ENCODE measurements around the gene APAF1. TPM values are rescaled to one million over a fixed set of nuclear protein-coding genes. Genes with fewer than 3 reads are reported as not detected.

The APAF1 gene
- total and polyA plus RNA-seq, 2 donors (not counting 3 experiments of a cell fraction or from before 2014, with no cell fraction given), result 7.2 to 35.2 TPM

- dilution Hi-C loops (cut with MboI; ENCODE audit: extremely low pct_ligation_motif_present, low sequenced_read_pairs) (no loop called here), intact Hi-C loops (cut with micrococcal nuclease) (no loop called here)
- BruUV-seq (replicated peaks), result no TSS peak
- Histone ChIP-seq H3K4me3 (replicated peaks in 1 of 3; ENCODE audit: insufficient read depth in 1 of 3, low read depth in 1 of 3, low read length in 3 of 3) (no peak overlapping the region), H3K4me2 (ENCODE audit: insufficient read depth, low read length) (no peak overlapping the region), H4K20me1 (replicated peaks; ENCODE audit: control insufficient read depth, extremely low read depth, insufficient read depth, low read length) (no peaks in the 10 kb centered on the region), H3K9me3 (replicated peaks; ENCODE audit: control insufficient read depth, insufficient read depth, low read length) (no peaks in the 10 kb centered on the region), H3K79me2 (ENCODE audit: control insufficient read depth, insufficient read depth, low read length) (no peaks in the 10 kb centered on the region), H2AFZ (ENCODE audit: low read depth, low read length) (no peak overlapping the region), H3K9me1 (replicated peaks; ENCODE audit: control insufficient read depth, extremely low read depth, insufficient read depth, low read length) (no peaks in the 10 kb centered on the region), H3K27ac (ENCODE audit: insufficient read depth, low read depth, low read length) (no peak overlapping the region), H3K9ac (replicated peaks; ENCODE audit: extremely low read depth, insufficient read depth, low read length) (no peak overlapping the region), H3K4me1 (ENCODE audit: control insufficient read depth, extremely low read depth, insufficient read depth, low read length) (no peaks in the 10 kb centered on the region), H3K27me3 (ENCODE audit: control insufficient read depth in 2 of 2, insufficient read depth in 2 of 2, low read length in 2 of 2) (peaks cover 3 to 7% of the 10 kb centered on the region in 2 experiments), H3K36me3 (ENCODE audit: control insufficient read depth in 2 of 2, extremely low read depth in 1 of 2, insufficient read depth in 2 of 2, low read length in 2 of 2) (no peaks in the 10 kb centered on the region)
- DNase-seq (ENCODE audit: low read depth, low spot score) (no peak), FAIRE-seq (no peak)
- TF ChIP-seq GATA2 (IDR thresholded peaks at IDR 0.05; ENCODE audit: insufficient read depth, insufficient read length, low read depth, low read length) (no peak), MAX (IDR thresholded peaks at IDR 0.05; ENCODE audit: insufficient read depth, insufficient read length) (no peak), FOS (IDR thresholded peaks at IDR 0.05; ENCODE audit: borderline replicate concordance, insufficient read depth, low read length) (no peak), MYC (IDR thresholded peaks at IDR 0.05; ENCODE audit: low read depth, low read length) (no peak), EZH2 (IDR thresholded peaks at IDR 0.05; ENCODE audit: borderline replicate concordance, low read depth, low read length, severe bottlenecking) (no peak), POLR2A (IDR thresholded peaks at IDR 0.05; ENCODE audit: low read depth, low read length) (no peak), POLR2AphosphoS5 (IDR thresholded peaks at IDR 0.05; ENCODE audit: insufficient read depth, low read depth, low read length) (no peak), JUN (IDR thresholded peaks at IDR 0.05; ENCODE audit: borderline replicate concordance, insufficient read depth, insufficient read length, low read depth) (no peak), CTCF (IDR thresholded peaks at IDR 0.05; ENCODE audit: extremely low read depth in 1 of 2, insufficient read depth in 1 of 2, low read depth in 1 of 2, low read length in 2 of 2) (no peak)
- ChIA-PET POLR2A (no interaction called here), CTCF (no interaction called here)
Measured at GRCh38 chr12:98751580-98752115, 106.6 kb downstream of the APAF1 start.
